Posterior vena cava (tissue), 2 donors: ENCODE measurements around the gene MORF4L2. TPM values are rescaled to one million over a fixed set of nuclear protein-coding genes. Genes with fewer than 3 reads are reported as not detected.
"Not testable (repeated sequence)": the region's sequence is repeated elsewhere in the genome, so short reads cannot be mapped to it uniquely, and the experiment has no call there.

ENCODE experiments used
- DNase-seq: peaks from one replicate; pipeline ENCODE4 v3.0.0-alpha.2; 2020; ENCODE audit warnings: low spot score
- intact Hi-C, 2 donors: fragments of 100-400 bp; cut with DNase I; formaldehyde crosslinking; loops; one replicate each; pipeline versions ENCODE4 v1.14.1 to v1.14.2; 2022 to 2023
- total RNA-seq, 2 donors: library from RNA; stranded (reverse); fragmentation: NEBNext Ultra II Directional; extraction: Animal tissue kit (Norgen Biotek cat#: 25700); gene quantifications; one replicate each; pipeline ENCODE4 v1.2.1, GENCODE V29; 2021
- donor health status: DM: yes; HTN: yes; CAD: no.
- donor health status: DM: yes; HTN: yes; CAD: no.

Gene MORF4L2
- total RNA-seq, 2 donors from 2014 or later, result 404 to 531 TPM

- DNase-seq, result peak; percentile 84
- intact Hi-C loops, result loop anchor here in 1 of 2 donors (5.0 kb wide), 1 partner anchor 150 kb away; no protein-coding TSS in a partner anchor
Measured at GRCh38 chrX:103687696-103688201, 1.2 kb upstream of the MORF4L2 start.

- intact Hi-C loops, result loop anchor here in 1 of 2 donors (5.0 kb wide), 1 partner anchor 150 kb away; no protein-coding TSS in a partner anchor
- DNase-seq, result peak; percentile 97
Measured at GRCh38 chrX:103687073-103687695, 685 bp upstream of the MORF4L2 start.

DNA sequence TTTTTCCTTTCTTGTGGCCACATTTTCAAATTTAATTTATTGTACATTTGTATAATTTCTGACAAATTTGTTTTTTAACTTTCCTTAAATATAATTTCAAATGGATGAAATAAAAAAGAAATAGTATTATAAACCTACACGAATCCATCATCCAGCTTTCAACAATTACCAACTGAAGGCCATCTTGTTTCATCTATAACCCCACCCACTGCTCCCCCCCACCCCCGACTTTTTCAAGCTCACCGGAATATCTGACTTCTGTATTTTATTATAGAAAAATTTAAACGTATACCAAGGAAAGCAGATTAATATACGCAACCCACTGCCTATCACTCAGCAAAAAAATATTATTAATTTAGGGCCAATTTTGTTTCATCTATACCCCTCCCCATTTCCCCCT, 1.1 kb downstream of the MORF4L2 start:
- no peak for DNase-seq

GRCh38 chrX:103681443-103681842, 5.1 kb downstream of the MORF4L2 start:
- intact Hi-C loops, result loop anchor here in 1 of 2 donors (5.0 kb wide), 1 partner anchor 49 kb away; no protein-coding TSS in a partner anchor
- no peak for DNase-seq

More for the DNA sequence above, 1.1 kb downstream of the MORF4L2 start:
- intact Hi-C loops, result loop anchor here in 1 of 2 donors (5.0 kb wide), 1 partner anchor 148 kb away; no protein-coding TSS in a partner anchor

- no peak for DNase-seq
- intact Hi-C loops, result no loop called here
Measured at GRCh38 chrX:103678199-103678993, 8.1 kb downstream of the MORF4L2 start.

DNA sequence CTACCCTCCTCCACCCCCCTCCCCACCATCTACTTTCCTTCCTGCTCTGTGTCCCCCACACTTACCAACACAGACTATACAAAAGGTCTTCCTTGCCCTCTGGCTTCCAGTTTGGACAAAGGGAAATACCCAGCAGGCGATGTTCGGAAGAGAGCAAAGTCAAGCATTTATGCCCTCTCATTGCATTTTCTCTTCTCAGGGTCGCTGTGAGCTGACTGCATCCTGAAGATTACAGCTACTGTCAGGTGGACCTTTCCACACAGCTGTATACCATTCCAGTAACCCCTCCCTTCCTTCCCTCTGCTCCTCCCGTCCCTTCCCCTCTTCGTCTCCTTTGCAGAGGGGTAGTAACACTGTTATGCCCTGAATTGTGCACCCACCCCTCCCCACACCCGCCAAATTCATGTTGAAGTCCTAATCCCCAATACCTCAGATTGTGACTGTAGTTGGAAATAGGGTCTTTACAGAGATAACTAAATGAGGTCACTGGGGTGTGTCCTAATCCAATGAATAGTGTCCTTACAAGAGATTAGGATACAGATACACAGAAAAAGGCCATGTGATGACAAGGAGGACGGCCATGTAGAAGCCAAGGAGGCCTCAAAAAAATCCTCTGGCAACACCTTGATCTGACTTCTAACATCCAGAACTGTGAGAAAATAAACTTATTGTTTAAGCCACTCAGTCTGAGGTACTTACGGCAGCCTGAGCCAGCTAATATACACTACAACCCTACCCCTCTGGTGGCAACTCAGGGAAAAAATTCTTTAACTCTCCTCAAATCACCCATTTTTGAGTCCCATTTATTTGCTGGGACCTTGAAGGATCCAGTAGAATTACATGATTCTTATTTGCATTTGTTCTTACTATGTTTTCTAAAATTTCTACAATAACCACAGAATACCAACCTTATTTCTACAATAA, 11.7 kb downstream of the MORF4L2 start:
- intact Hi-C loops, result no loop called here
- DNase-seq, result no peak

- no peak for DNase-seq
- intact Hi-C loops, result no loop called here
Measured at GRCh38 chrX:103669745-103670144, 16.8 kb downstream of the MORF4L2 start.

GRCh38 chrX:103666202-103667107, 20.0 kb downstream of the MORF4L2 start:
- DNase-seq, result no peak
- intact Hi-C loops, result no loop called here

DNA sequence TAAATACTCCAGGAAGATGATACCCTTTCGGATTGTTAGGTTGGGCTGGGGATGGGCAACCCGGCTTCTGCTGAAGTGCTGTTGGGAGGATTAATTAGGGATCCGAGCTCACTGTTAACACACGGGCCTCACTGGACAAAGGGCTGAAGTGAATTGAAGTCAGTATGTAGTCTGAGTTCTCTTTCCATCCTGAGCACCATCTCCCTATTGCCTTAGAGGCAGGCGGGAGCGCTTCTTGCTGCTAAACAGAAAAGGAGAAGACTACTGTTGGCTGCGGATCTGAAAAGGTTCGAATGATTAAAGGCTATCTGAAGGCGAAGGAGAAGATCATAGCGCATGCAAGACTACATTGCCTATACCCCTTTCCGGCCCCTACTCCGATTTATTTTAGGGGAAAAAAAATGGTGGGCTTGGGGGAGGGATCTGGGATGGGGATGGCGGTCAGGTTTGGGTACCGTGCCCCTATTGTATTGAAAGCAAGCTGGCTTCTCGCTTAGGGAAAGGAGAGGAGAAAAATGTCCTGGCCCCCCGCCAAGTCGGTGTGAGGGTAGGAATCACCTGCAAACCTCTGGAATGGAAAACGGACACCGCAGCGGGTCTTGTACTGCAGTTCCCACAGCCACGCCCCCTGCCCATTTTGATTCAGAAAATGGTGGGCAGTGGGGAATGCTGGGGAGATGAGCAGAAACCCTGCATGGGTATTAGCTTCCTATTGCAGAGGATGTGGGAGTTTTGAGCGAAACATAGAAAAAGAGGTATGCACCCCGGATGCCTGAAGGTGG, 22.3 kb downstream of the MORF4L2 start:
- no peak for DNase-seq
- intact Hi-C loops, result no loop called here

- intact Hi-C loops, DNase-seq: not testable (repeated sequence)
Measured at GRCh38 chrX:103659460-103659859, 27.0 kb downstream of the MORF4L2 start.

- DNase-seq, result no peak
- intact Hi-C loops, result no loop called here
Measured at GRCh38 chrX:103658681-103659433, 27.6 kb downstream of the MORF4L2 start.

DNA sequence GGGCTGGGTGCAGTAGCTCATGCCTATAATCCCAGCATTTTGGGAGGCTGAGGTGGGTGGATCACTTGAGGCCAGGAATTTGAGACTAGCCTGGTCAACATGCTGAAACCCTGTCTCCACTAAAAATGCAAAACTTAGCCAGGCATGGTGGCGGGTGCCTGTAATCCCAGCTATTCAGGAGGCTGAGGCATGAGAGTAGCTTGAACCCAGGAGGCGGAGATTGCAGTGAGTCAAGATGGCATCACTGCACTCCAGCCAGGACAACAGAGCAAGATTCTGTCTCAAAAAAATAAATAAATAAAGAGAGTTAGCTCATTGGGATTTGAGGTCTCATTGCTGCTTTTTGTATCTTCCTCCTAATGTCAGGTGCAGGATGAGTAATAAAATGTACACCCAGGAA, 29.4 kb downstream of the MORF4L2 start:
- DNase-seq, result not testable (repeated sequence)

GRCh38 chrX:103656617-103657016, 29.9 kb downstream of the MORF4L2 start:
- DNase-seq, result no peak
- intact Hi-C loops, result no loop called here

More for the DNA sequence above, 29.4 kb downstream of the MORF4L2 start:
- intact Hi-C loops, result not testable (repeated sequence)

DNA sequence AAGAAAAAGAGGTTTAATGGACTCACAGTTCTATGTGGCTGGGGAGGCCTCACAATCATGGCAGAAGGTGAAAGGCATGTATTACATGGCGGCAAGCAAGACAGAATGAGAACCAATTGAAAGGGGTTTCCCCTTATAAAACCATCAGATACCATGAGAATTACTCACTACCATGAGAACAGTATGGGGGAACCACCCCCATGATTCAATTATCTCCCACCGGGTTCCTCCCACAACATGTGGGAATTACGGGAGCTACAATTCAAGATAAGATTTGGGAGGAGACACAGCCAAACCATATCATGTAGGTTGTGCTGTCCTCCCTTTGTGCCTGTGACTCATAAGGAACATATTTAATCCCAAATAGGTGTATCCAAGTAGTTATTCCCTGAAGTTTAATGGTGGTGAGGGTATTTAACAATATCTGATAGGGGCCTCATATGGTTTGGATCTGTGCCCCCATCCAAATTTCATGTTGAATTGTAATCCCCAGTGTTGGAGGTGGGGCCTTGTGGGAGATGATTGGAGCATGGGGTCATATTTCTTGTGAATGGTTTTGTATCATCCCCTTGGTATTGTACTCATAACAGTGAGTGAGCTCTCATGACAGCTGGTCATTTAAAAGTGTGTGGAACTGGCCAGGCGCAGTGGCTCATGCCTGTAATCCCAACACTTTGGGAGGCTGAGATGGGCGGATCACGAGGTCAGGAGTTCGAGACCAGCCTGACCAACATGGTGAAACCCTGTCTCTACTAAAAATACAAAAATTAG, 31.1 kb downstream of the MORF4L2 start:
- DNase-seq, intact Hi-C loops: not testable (repeated sequence)

- DNase-seq, result no peak
- intact Hi-C loops, result no loop called here
Measured at GRCh38 chrX:103651151-103651773, 35.2 kb downstream of the MORF4L2 start.

DNA sequence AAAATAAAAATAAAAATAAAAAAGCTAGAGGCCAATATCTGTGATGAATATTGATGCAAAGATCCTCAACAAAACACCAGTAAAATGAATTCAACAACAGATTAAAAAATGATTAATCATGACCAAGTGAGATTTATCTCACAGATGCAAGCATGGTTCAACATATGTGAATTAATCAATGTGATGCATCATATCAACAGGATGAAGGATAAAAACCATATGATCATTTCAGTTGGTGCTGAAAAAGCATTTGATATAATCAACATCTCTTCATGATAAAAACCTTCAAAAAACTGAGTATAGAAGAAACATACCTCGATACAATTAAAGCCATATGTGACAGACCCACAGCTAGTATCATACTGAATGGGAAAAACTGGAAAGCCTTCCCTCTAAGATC, 38.9 kb downstream of the MORF4L2 start:
- intact Hi-C loops, result no loop called here
- no peak for DNase-seq
